HL-60 (cell line): ENCODE data around the gene TBPL1.
A peak's percentile ranks its signal among the peaks of the same experiment; 100 is the strongest.

ENCODE experiments used
- POLR2AphosphoS5 ChIP-seq: IDR thresholded peaks from 2 replicates; pipeline ENCODE4 v1.6.1; 2012; ENCODE audit warnings: low read depth
- TF ChIP-seq, protein P1 (sequence below): IDR thresholded peaks from one replicate; pipeline ENCODE4 v1.5.1; 2011; ENCODE audit warnings: low read length, control low read depth, inconsistent platforms; ENCODE audit not compliant: insufficient read depth

GRCh38 chr6:133973109-133973971 is 20.3 kb downstream of the TBPL1 start:
- TF ChIP-seq, protein P1, sequence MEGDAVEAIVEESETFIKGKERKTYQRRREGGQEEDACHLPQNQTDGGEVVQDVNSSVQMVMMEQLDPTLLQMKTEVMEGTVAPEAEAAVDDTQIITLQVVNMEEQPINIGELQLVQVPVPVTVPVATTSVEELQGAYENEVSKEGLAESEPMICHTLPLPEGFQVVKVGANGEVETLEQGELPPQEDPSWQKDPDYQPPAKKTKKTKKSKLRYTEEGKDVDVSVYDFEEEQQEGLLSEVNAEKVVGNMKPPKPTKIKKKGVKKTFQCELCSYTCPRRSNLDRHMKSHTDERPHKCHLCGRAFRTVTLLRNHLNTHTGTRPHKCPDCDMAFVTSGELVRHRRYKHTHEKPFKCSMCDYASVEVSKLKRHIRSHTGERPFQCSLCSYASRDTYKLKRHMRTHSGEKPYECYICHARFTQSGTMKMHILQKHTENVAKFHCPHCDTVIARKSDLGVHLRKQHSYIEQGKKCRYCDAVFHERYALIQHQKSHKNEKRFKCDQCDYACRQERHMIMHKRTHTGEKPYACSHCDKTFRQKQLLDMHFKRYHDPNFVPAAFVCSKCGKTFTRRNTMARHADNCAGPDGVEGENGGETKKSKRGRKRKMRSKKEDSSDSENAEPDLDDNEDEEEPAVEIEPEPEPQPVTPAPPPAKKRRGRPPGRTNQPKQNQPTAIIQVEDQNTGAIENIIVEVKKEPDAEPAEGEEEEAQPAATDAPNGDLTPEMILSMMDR: peak; percentile 50
- TF ChIP-seq POLR2AphosphoS5: no peak
